Muscle layer of duodenum (tissue), 2 donors: ENCODE measurements around the gene ZNF692.
A peak's percentile ranks its signal among the peaks of the same experiment; 100 is the strongest.
"Not testable (repeated sequence)": the region's sequence is repeated elsewhere in the genome, so short reads cannot be mapped to it uniquely, and the experiment has no call there.

Experiments
- H3K27ac ChIP-seq: one replicate; pipeline ENCODE4 v1.7.0; 2013; ENCODE audit warnings: mild to moderate bottlenecking, low read length
- H3K27me3 ChIP-seq: one replicate; pipeline ENCODE4 v1.7.0; 2013; ENCODE audit warnings: low read depth, mild to moderate bottlenecking, control low read depth, low read length
- H3K36me3 ChIP-seq, 2 donors: one replicate each; pipeline ENCODE4 v1.7.0; 2013; ENCODE audit warnings: low read length in 2 of 2, control low read depth in 1 of 2, mild to moderate bottlenecking in 1 of 2; ENCODE audit not compliant: insufficient read depth in 2 of 2, control insufficient read depth in 1 of 2
- H3K4me1 ChIP-seq, 2 donors: one replicate each; pipeline ENCODE4 v1.7.0; 2013; ENCODE audit warnings: low read length in 2 of 2, mild to moderate bottlenecking in 2 of 2, control low read depth in 1 of 2, moderate library complexity in 1 of 2; ENCODE audit not compliant: insufficient read depth in 2 of 2, control insufficient read depth in 1 of 2
- H3K4me3 ChIP-seq, 2 donors: one replicate each; pipeline ENCODE4 v1.7.0; 2013; ENCODE audit warnings: low read length in 2 of 2, low read depth in 1 of 2, mild to moderate bottlenecking in 1 of 2
- H3K9me3 ChIP-seq, 2 donors: one replicate each; pipeline ENCODE4 v1.7.0; 2013; ENCODE audit warnings: low read length in 2 of 2, control low read depth in 1 of 2, mild to moderate bottlenecking in 1 of 2; ENCODE audit not compliant: control insufficient read depth in 1 of 2
- donor health status: healthy.

ZNF692 gene

GRCh38 chr1:248831842-248832241 is 27.0 kb downstream of the ZNF692 start:
- no peaks in the 10 kb centered on the region for H3K36me3 ChIP-seq
- H3K4me1 ChIP-seq = peaks cover 0 to 7% of the 10 kb centered on the region in 2 donors
- H3K27me3 ChIP-seq = no peaks in the 10 kb centered on the region
- H3K4me3 ChIP-seq = no peak overlapping the region
- no peaks in the 10 kb centered on the region for H3K9me3 ChIP-seq
- H3K27ac ChIP-seq = no peak overlapping the region

GRCh38 chr1:248830718-248831017 is 28.2 kb downstream of the ZNF692 start:
- not testable (repeated sequence) for H3K27me3 ChIP-seq, H3K36me3 ChIP-seq
- peaks cover 0 to 10% of the 10 kb centered on the region in 2 donors for H3K4me1 ChIP-seq

GRCh38 chr1:248828845-248829244 is 30.0 kb downstream of the ZNF692 start:
- no peaks in the 10 kb centered on the region for H3K9me3 ChIP-seq
- no peak overlapping the region for H3K4me3 ChIP-seq
- no peak overlapping the region for H3K27ac ChIP-seq
- peaks cover 0 to 9% of the 10 kb centered on the region in 2 donors for H3K36me3 ChIP-seq
- H3K27me3 ChIP-seq = no peaks in the 10 kb centered on the region
- H3K4me1 ChIP-seq = peaks cover 13 to 28% of the 10 kb centered on the region in 2 donors

More at GRCh38 chr1:248830718-248831017, 28.2 kb downstream of the ZNF692 start:
- H3K9me3 ChIP-seq, H3K27ac ChIP-seq, H3K4me3 ChIP-seq: not testable (repeated sequence)

GRCh38 chr1:248825909-248826760 is 32.8 kb downstream of the ZNF692 start, which contains the start of gene SH3BP5L:
SH3BP5L (minus strand) TSS chr1:248825915; CDS start chr1:248824935, 980 bp downstream.
- H3K4me1 ChIP-seq = peaks cover 18 to 55% of the 10 kb centered on the region in 2 donors
- peak within 1 kb of the TSS; percentile 94 to 95 for H3K4me3 ChIP-seq
- no peaks in the 10 kb centered on the region for H3K9me3 ChIP-seq
- no peaks in the 10 kb centered on the region for H3K27me3 ChIP-seq
- peak within 1 kb of the TSS; percentile 99 for H3K27ac ChIP-seq
- H3K36me3 ChIP-seq = peaks cover 0 to 16% of the 10 kb centered on the region in 2 donors

- Histone ChIP-seq H3K4me1 (peaks cover 18 to 59% of the 10 kb centered on the region in 2 donors), H3K36me3 (peaks cover 0 to 22% of the 10 kb centered on the region in 2 donors), H3K4me3 (peak overlapping the region; percentile 94 to 95), H3K27me3 (no peaks in the 10 kb centered on the region), H3K9me3 (no peaks in the 10 kb centered on the region), H3K27ac (peak overlapping the region; percentile 99)
Observed at GRCh38 chr1:248825573-248825908, 33.3 kb downstream of the ZNF692 start.

GRCh38 chr1:248825136-248825535 is 33.7 kb downstream of the ZNF692 start:
- no peaks in the 10 kb centered on the region for H3K9me3 ChIP-seq
- H3K27me3 ChIP-seq = no peaks in the 10 kb centered on the region
- peak overlapping the region; percentile 99 for H3K27ac ChIP-seq
- H3K4me3 ChIP-seq = peak overlapping the region; percentile 94 to 95
- peaks cover 18 to 63% of the 10 kb centered on the region in 2 donors for H3K4me1 ChIP-seq
- H3K36me3 ChIP-seq = peaks cover 0 to 26% of the 10 kb centered on the region in 2 donors

GRCh38 chr1:248824701-248825100 is 34.2 kb downstream of the ZNF692 start:
- Histone ChIP-seq H3K27ac (peak overlapping the region; percentile 99), H3K27me3 (no peaks in the 10 kb centered on the region), H3K4me3 (peak overlapping the region; percentile 94 to 95), H3K9me3 (no peaks in the 10 kb centered on the region), H3K36me3 (peaks cover 0 to 29% of the 10 kb centered on the region in 2 donors), H3K4me1 (peaks cover 18 to 64% of the 10 kb centered on the region in 2 donors)

- no peaks in the 10 kb centered on the region for H3K27me3 ChIP-seq
- H3K4me1 ChIP-seq = peaks cover 18 to 64% of the 10 kb centered on the region in 2 donors
- H3K9me3 ChIP-seq = no peaks in the 10 kb centered on the region
- H3K4me3 ChIP-seq = peak overlapping the region; percentile 94 to 95
- H3K36me3 ChIP-seq = peaks cover 0 to 29% of the 10 kb centered on the region in 2 donors
- no peak overlapping the region for H3K27ac ChIP-seq
Observed at GRCh38 chr1:248824301-248824700, 34.6 kb downstream of the ZNF692 start.

GRCh38 chr1:248823517-248824001 is 35.3 kb downstream of the ZNF692 start:
- Histone ChIP-seq H3K4me1 (peaks cover 18 to 64% of the 10 kb centered on the region in 2 donors), H3K4me3 (peak overlapping the region; percentile 5 to 94), H3K36me3 (peaks cover 0 to 29% of the 10 kb centered on the region in 2 donors), H3K27ac (no peak overlapping the region), H3K27me3 (no peaks in the 10 kb centered on the region), H3K9me3 (no peaks in the 10 kb centered on the region)

GRCh38 chr1:248822148-248823032 is 36.5 kb downstream of the ZNF692 start:
- Histone ChIP-seq H3K27me3 (no peaks in the 10 kb centered on the region), H3K27ac (no peak overlapping the region), H3K4me1 (peaks cover 18 to 62% of the 10 kb centered on the region in 2 donors), H3K4me3 (peak overlapping the region in 1 of 2 donors; percentile 94), H3K9me3 (no peaks in the 10 kb centered on the region), H3K36me3 (peaks cover 0 to 29% of the 10 kb centered on the region in 2 donors)

- Histone ChIP-seq H3K27me3 (no peaks in the 10 kb centered on the region), H3K4me3 (no peak overlapping the region), H3K36me3 (peaks cover 0 to 31% of the 10 kb centered on the region in 2 donors), H3K9me3 (no peaks in the 10 kb centered on the region), H3K4me1 (peaks cover 18 to 55% of the 10 kb centered on the region in 2 donors), H3K27ac (no peak overlapping the region)
Observed at GRCh38 chr1:248821641-248822040, 37.2 kb downstream of the ZNF692 start.
